Esophagus (tissue), 2 donors: ENCODE measurements around the gene SGPL1. TPM values are rescaled to one million over a fixed set of nuclear protein-coding genes. Genes with fewer than 3 reads are reported as not detected.
A peak's percentile ranks its signal among the peaks of the same experiment; 100 is the strongest.
"Not testable (repeated sequence)": the region's sequence is repeated elsewhere in the genome, so short reads cannot be mapped to it uniquely, and the experiment has no call there.

Experiments used
- H3K27ac ChIP-seq, 2 donors: one replicate each; pipeline ENCODE4 v1.5.1; 2013; ENCODE audit warnings: low read depth in 2 of 2, mild to moderate bottlenecking in 2 of 2, inconsistent platforms in 1 of 2, low read length in 1 of 2, moderate library complexity in 1 of 2
- H3K27me3 ChIP-seq, 2 donors: one replicate each; pipeline ENCODE4 v1.6.1; 2013; ENCODE audit warnings: low read length in 2 of 2, control low read depth in 1 of 2, mild to moderate bottlenecking in 1 of 2; ENCODE audit not compliant: insufficient read depth in 2 of 2, control insufficient read depth in 1 of 2
- H3K36me3 ChIP-seq, 2 donors: one replicate each; pipeline ENCODE4 v1.6.1; 2013; ENCODE audit warnings: low read length in 1 of 2; ENCODE audit not compliant: control insufficient read depth in 2 of 2, insufficient read depth in 2 of 2
- H3K4me1 ChIP-seq, 2 donors: one replicate each; pipeline ENCODE4 v1.6.1; 2013; ENCODE audit warnings: low read length in 1 of 2; ENCODE audit not compliant: control insufficient read depth in 2 of 2, insufficient read depth in 2 of 2
- H3K4me3 ChIP-seq, 2 donors: one replicate each; pipeline ENCODE4 v1.5.1; 2013; ENCODE audit warnings: low read length in 2 of 2, mild to moderate bottlenecking in 2 of 2, low read depth in 1 of 2, moderate library complexity in 1 of 2
- H3K9me3 ChIP-seq, 2 donors: one replicate each; pipeline ENCODE4 v1.6.1; 2013; ENCODE audit warnings: mild to moderate bottlenecking in 2 of 2, low read depth in 1 of 2, low read length in 1 of 2, moderate library complexity in 1 of 2; ENCODE audit not compliant: control insufficient read depth in 2 of 2, insufficient read depth in 1 of 2
- WGBS, 2 donors: extraction: QIAGEN DNeasy Blood & Tissue Kit; methylation state at CpG; one replicate each; pipeline ENCODE4 v1.1.7; 2013; 5-methylcytosine and 5-hydroxymethylcytosine counted together
- polyA plus RNA-seq, 2 donors: library from polyadenylated mRNA; stranded (reverse); fragments of 200-250 nt; gene quantifications; one replicate each; pipeline ENCODE4 v1.2.3, GENCODE V29; 2013
- donor health status: healthy with polysubstance abuse.
- donor health status: Bipolar disorder and iron deficiency.

SGPL1 gene
- polyA plus RNA-seq = 10 to 100 TPM; 16.6 to 16.7 TPM

- Histone ChIP-seq H3K27me3 (no peaks in the 10 kb centered on the region), H3K4me3 (peak within 1 kb of the TSS; percentile 86 to 87), H3K27ac (peak within 1 kb of the TSS; percentile 98 to 99), H3K36me3 (peaks cover 0 to 2% of the 10 kb centered on the region in 2 donors), H3K9me3 (no peaks in the 10 kb centered on the region), H3K4me1 (no peaks in the 10 kb centered on the region)
- WGBS, 2 donors = 2 to 3% methylated on average over 58 of the region's 58 CpGs
Observed at GRCh38 chr10:70815504-70816219, at the start of gene SGPL1. TSS of gene SGPL1 (plus strand) at chr10:70815948. CDS start at chr10:70816854, 906 bp downstream.

- not testable (repeated sequence) for H3K4me3 ChIP-seq, H3K27ac ChIP-seq, H3K4me1 ChIP-seq, H3K27me3 ChIP-seq, H3K9me3 ChIP-seq, H3K36me3 ChIP-seq
- WGBS, 2 donors = 75 to 80% methylated on average over 6 of the region's 6 CpGs
Observed at GRCh38 chr10:70768026-70768685, 47.6 kb upstream of the SGPL1 start.

GRCh38 chr10:70769121-70769520 is 46.6 kb upstream of the SGPL1 start:
- peak overlapping the region in 1 of 2 donors; percentile 7 for H3K27ac ChIP-seq
- WGBS, 2 donors = 75 to 78% methylated on average over 4 of the region's 4 CpGs
- H3K4me1 ChIP-seq = no peaks in the 10 kb centered on the region
- peaks cover 3 to 4% of the 10 kb centered on the region in 2 donors for H3K9me3 ChIP-seq
- H3K27me3 ChIP-seq = no peaks in the 10 kb centered on the region
- H3K4me3 ChIP-seq = no peak overlapping the region
- no peaks in the 10 kb centered on the region for H3K36me3 ChIP-seq

- H3K27me3 ChIP-seq = no peaks in the 10 kb centered on the region
- no peak overlapping the region for H3K4me3 ChIP-seq
- no peaks in the 10 kb centered on the region for H3K36me3 ChIP-seq
- peaks cover 3 to 4% of the 10 kb centered on the region in 2 donors for H3K9me3 ChIP-seq
- H3K4me1 ChIP-seq = peaks cover 2 to 3% of the 10 kb centered on the region in 2 donors
- WGBS, 2 donors = 69 to 77% methylated on average over 2 of the region's 2 CpGs
- H3K27ac ChIP-seq = no peak overlapping the region
Observed at GRCh38 chr10:70770001-70770400, 45.7 kb upstream of the SGPL1 start.

GRCh38 chr10:70770516-70770915 is 45.2 kb upstream of the SGPL1 start:
- not testable (repeated sequence) for H3K9me3 ChIP-seq, H3K4me1 ChIP-seq, H3K27me3 ChIP-seq, H3K4me3 ChIP-seq, H3K36me3 ChIP-seq, H3K27ac ChIP-seq
- 86 to 92% methylated on average over 7 of the region's 7 CpGs for WGBS, 2 donors

GRCh38 chr10:70771311-70772194 is 44.2 kb upstream of the SGPL1 start:
- H3K9me3 ChIP-seq = no peaks in the 10 kb centered on the region

GRCh38 chr10:70772627-70773026 is 43.1 kb upstream of the SGPL1 start:
- Histone ChIP-seq H3K36me3 (no peaks in the 10 kb centered on the region), H3K27me3 (no peaks in the 10 kb centered on the region), H3K27ac (no peak overlapping the region), H3K9me3 (no peaks in the 10 kb centered on the region), H3K4me3 (no peak overlapping the region), H3K4me1 (peaks cover 4 to 12% of the 10 kb centered on the region in 2 donors)
- 92 to 97% methylated on average over 4 of the region's 4 CpGs for WGBS, 2 donors

More at GRCh38 chr10:70771311-70772194, 44.2 kb upstream of the SGPL1 start:
- no peaks in the 10 kb centered on the region for H3K27me3 ChIP-seq
- WGBS, 2 donors = 89 to 92% methylated on average over 8 of the region's 8 CpGs
- H3K4me1 ChIP-seq = peaks cover 4 to 12% of the 10 kb centered on the region in 2 donors
- no peak overlapping the region for H3K27ac ChIP-seq
- no peak overlapping the region for H3K4me3 ChIP-seq
- no peaks in the 10 kb centered on the region for H3K36me3 ChIP-seq

- 81 to 90% methylated on average over 9 of the region's 9 CpGs for WGBS, 2 donors
- Histone ChIP-seq H3K4me1 (peaks cover 4 to 12% of the 10 kb centered on the region in 2 donors), H3K9me3 (no peaks in the 10 kb centered on the region), H3K27me3 (no peaks in the 10 kb centered on the region), H3K36me3 (no peaks in the 10 kb centered on the region), H3K27ac (no peak overlapping the region), H3K4me3 (no peak overlapping the region)
Observed at GRCh38 chr10:70773461-70773860, 42.3 kb upstream of the SGPL1 start.

GRCh38 chr10:70773965-70774809 is 41.6 kb upstream of the SGPL1 start:
- Histone ChIP-seq H3K27ac (no peak overlapping the region), H3K4me3 (no peak overlapping the region), H3K9me3 (no peaks in the 10 kb centered on the region), H3K4me1 (peaks cover 4 to 12% of the 10 kb centered on the region in 2 donors), H3K36me3 (no peaks in the 10 kb centered on the region), H3K27me3 (no peaks in the 10 kb centered on the region)
- 89 to 91% methylated on average over 14 of the region's 14 CpGs for WGBS, 2 donors
